ENCODE data around the gene USP4.
"Not testable (repeated sequence)": the region's sequence is repeated elsewhere in the genome, so short reads cannot be mapped to it uniquely, and the experiment has no call there.

USP4 gene

DNA sequence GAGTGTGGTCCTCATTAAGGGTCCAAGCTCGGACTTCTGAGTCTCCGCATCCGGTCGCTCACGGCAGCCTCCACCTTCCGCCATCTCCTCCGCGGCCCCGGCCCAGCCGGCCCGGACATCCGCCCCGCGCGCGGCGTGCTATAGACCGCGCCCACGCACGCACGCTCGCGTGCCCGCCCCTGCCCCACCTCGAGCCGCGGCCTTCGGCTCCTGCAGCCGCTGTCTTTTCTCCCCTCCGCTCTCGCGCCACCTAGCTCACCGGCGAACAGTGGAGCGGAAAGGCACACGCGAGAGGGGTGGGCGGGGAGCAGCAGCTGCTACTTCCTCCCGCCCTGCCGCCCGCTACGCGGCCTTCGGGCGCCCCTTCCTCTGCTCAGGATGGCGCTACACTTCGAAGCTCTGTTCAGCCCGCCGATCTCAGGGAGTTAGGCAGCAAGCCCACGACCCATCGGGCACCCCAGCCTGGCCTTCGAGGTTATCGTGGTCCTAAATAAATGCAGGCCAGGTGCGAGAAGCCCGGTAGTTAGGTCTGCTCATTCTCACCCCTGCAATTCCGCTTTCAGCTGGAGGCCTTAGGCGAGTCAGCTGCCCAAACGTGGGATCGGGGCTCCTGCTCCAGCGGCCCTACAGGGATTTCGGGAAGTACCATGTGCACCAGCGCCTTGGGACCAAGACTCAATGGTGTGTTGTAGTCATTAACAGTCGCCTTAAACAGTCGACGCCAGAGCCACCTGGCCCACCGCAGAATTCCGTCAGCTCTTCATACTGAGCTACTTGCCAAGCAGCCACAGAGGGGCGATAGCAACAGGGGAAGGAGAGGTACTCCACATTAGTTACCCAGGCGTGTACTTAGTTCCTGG is at the start of gene USP4:
Gene USP4, minus strand, starts transcription at position 113 of the 860 bp plus-strand sequence. Its CDS starts 29 bp downstream, at position 84.
- DNase-seq (ENCODE audit: low spot score) = peak; percentile 88

GRCh38 chr3:49389297-49389696 is 49.4 kb upstream of the USP4 start:
- DNase-seq (ENCODE audit: low spot score) = no peak

GRCh38 chr3:49388289-49388820 is 48.5 kb upstream of the USP4 start:
- DNase-seq (ENCODE audit: low spot score) = no peak

DNA sequence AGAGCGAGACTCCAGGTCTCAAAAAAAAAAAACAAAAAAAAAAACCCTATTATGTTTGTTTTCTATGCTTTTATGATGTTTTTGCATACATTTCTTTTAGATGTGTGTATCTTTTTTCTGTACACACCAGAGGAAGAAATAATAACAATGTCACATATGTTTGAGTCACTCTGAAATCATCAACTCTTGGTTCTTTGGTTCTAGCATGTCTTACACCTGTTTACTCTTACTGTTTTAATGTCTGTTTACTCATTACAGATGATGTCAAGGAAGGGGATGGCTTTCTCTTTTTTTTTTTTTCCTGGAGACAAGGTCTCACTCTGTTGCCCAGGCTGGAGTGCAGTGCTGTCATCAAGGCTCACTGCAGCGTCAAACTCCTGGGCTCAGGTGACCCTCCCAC is 47.9 kb upstream of the USP4 start:
- no peak for DNase-seq (ENCODE audit: low spot score)

GRCh38 chr3:49386056-49386756 is 46.4 kb upstream of the USP4 start:
- no peak for DNase-seq (ENCODE audit: low spot score)

- DNase-seq (ENCODE audit: low spot score) = no peak
Observed at GRCh38 chr3:49385617-49386016, 45.8 kb upstream of the USP4 start.

DNA sequence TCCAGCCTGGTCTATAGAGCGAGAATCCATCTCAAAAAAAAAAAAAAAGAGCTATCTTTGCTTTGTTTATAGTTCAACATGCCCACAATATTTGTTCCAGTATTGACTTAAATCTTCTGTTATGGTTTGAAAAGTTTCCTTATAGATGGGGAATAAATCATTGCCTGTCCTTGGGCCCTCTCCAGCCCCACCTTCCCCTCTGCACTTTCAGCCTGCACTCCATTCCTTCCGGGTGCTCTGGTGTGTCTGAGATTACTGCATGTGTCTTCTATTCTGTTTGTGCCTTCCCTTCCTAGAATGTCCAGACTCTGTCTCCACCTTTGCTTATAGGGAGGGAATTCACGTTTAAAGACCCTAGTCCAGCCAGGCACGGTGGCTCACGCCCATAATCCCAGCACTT is 43.5 kb upstream of the USP4 start:
- DNase-seq (ENCODE audit: low spot score) = no peak

- DNase-seq (ENCODE audit: low spot score) = no peak
Observed at GRCh38 chr3:49378249-49378895, 38.5 kb upstream of the USP4 start.

GRCh38 chr3:49377483-49377882 is 37.6 kb upstream of the USP4 start:
- no peak for DNase-seq (ENCODE audit: low spot score)

GRCh38 chr3:49371946-49372345 is 32.1 kb upstream of the USP4 start:
- DNase-seq (ENCODE audit: low spot score) = no peak

DNA sequence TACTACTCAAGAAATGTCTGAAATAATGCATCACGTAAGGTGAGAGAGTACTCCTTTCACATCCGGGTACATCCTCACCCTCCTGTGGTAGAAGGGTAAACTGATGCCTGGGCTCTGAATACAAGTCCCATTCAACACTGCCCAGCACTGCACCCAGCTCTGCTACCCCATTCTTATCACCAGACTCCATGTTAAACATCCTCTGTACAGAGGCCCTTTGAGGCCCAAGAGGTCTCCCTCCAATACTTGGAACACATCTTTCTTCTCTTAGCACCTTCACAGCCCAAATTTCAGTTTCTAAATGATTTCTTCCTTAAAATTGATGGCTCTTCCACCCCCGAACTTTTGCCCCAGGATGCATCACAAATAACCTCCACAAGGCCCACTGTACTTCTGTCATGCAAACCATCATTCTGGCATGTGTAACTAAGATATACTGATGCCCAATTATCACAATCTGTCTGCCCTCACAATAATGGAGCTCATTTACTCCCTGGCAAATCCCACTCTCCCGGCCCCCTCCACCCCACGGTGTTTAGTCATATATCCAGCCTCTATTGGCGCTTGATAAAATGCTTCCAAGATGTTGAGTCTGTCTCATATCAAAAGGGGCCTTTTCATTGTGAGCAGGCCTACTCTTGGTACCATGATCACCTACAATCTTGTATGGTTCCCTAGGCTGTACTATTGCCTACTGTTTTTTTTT is 30.9 kb upstream of the USP4 start:
- DNase-seq (ENCODE audit: low spot score) = no peak

- DNase-seq (ENCODE audit: low spot score) = no peak
Observed at GRCh38 chr3:49362561-49362960, 22.7 kb upstream of the USP4 start.

DNA sequence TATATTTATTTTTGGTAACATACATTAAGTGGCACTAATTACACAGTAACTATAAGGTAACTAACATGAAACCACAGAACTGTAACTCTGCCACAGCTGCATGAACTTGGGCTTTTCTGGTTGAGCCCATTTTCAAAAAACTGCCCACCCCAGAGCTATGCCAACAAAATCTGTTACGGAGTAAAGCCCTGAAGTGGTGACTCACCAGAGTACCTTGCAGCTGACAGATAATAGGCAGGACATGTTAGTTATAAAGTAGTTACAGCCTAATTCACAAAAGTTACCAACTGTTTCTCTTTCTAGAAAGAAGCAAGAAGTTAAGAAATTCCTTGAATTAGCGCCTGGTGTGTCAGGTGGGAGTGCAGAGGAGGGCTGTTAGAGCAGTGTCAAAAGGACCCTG is 19.8 kb upstream of the USP4 start:
- peak; percentile 66 for DNase-seq (ENCODE audit: low spot score)

DNA sequence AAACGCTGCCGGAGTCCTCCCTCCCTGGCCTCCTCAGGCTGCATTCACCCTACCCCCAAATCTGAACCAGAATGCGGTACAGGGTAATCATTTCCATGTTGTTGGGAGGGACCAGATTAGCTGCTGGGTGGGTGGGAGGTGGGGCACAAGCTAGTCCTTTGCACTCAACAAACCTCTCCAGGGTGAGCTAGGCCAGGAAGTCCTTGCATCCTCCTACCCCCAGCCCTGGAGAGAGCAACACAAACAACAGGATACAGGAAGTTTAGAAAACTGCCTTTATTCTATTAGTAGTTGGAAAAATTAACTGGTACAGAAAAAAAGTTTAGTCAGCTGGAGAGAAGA is 19.0 kb upstream of the USP4 start:
- DNase-seq (ENCODE audit: low spot score) = no peak

- peak; percentile 29 for DNase-seq (ENCODE audit: low spot score)
Observed at GRCh38 chr3:49358217-49358883, 18.5 kb upstream of the USP4 start, which contains the start of gene GPX1. Gene GPX1 (minus strand): TSS chr3:49358353. CDS start chr3:49358278, 75 bp downstream.

GRCh38 chr3:49357443-49358216 is 17.8 kb upstream of the USP4 start:
- DNase-seq (ENCODE audit: low spot score) = not testable (repeated sequence)

DNA sequence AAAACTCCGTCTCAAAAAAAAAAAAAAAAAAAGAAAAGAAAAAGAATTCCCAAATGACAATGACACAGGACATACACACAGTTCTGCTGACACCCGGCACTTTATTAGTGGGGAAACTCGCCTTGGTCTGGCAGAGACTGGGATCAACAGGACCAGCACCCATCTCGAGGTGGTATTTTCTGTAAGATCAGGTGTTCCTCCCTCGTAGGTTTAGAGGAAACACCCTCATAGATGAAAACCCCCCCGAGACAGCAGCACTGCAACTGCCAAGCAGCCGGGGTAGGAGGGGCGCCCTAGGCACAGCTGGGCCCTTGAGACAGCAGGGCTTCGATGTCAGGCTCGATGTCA is 17.2 kb upstream of the USP4 start:
- not testable (repeated sequence) for DNase-seq (ENCODE audit: low spot score)

DNA sequence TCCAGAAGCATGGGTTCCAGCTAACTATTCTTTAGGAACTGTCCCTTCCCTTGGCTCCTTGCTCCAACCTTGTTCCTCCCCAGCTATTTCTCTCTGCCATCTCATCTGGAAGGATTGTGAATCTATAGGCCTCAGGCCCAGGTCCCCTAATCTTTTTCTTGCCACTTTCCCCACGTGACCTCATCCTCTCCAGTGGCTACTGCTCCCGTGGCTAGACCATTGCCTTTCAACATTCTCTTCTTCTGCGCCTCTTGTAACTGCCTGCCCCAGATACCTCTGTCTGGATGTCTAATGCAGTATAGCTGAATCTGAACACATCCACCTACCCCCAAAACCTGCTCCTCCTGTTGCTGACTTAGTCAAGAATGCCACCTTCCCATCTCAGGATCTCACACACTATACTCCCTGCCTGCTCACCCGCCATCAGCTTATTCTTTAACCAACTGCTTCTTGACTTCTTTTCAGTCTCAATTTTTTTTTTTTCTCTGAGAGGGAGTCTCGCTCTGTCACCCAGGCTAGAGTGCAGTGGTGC is 13.1 kb upstream of the USP4 start:
- no peak for DNase-seq (ENCODE audit: low spot score)

- DNase-seq (ENCODE audit: low spot score) = no peak
Observed at GRCh38 chr3:49352281-49352680, 12.4 kb upstream of the USP4 start.

DNA sequence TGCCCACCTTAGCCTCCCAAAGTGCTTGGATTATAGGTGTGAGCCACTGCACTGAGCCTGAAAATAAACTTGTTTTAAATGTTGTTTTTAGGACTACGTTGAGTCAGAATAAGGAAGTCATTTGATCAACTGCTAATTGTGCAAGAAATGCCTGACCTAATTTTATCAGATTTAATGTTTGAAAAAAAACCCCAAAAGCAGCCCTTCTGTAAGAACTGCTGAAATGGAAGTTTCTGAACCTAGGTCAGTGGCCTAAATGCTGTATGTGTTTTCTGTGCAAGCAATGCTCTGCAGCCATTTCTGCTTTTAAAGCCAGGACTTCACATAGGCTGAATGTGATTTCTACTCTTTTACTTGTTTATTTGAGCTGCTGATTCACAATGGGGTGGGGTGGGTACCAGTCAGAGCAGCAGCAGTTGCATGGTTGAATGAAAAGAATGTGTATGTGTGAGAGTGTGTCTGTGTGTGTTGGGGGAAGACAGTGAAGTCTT is 11.7 kb upstream of the USP4 start:
- DNase-seq (ENCODE audit: low spot score) = no peak

All from hematopoietic multipotent progenitor cell treated with erythropoietin and hydrocortisone succinate and interleukin-3 and kit ligand, for 15 days (in vitro differentiated cells).